Esophagus muscularis mucosa (tissue), 4 donors: Measurements from ENCODE around the gene UBA7.

ENCODE experiments used
- EP300 ChIP-seq: sonication (generic); formaldehyde crosslinking; IDR thresholded peaks from one replicate; pipeline ENCODE4 v1.6.1; 2017; ENCODE audit warnings: antibody characterized with exemption
- POLR2A ChIP-seq: fragments of 450-650 bp; IDR thresholded peaks from one replicate; pipeline ENCODE4 v1.6.1; 2017; ENCODE audit warnings: antibody characterized with exemption, moderate library complexity, mild to moderate bottlenecking, low read depth
- TF ChIP-seq, protein P1 (sequence below), 3 experiments: fragments of 200-600 bp in 2 of 3; fragments of 450-650 bp in 1 of 3; sonication (generic) in 2 of 3; IDR thresholded peaks; one replicate each; pipeline ENCODE4 v1.5.1; 2017 to 2019; ENCODE audit warnings: antibody characterized with exemption in 3 of 3, mild to moderate bottlenecking in 2 of 3, moderate library complexity in 1 of 3

DNA sequence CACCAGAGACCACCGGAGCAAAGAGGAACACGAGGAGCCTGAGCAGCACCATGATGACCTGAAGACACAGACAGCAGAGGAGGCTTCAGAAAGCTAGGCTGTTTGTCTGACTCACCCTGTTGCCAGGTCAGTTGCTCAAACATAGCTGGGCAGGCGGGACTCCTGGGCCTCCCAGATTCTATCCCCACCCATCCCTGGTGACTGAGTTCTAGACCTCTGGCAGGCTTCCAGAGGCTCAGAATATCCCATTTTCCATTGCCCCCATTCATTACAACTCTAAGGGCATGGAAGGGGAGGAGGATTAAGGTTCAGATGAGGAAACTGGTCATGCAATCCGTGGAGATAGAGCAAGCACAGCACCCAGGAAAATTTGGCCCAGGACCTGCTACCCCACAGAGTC is 14.0 kb downstream of the UBA7 start, which contains the start of gene CDHR4:
- TF ChIP-seq, protein P1, sequence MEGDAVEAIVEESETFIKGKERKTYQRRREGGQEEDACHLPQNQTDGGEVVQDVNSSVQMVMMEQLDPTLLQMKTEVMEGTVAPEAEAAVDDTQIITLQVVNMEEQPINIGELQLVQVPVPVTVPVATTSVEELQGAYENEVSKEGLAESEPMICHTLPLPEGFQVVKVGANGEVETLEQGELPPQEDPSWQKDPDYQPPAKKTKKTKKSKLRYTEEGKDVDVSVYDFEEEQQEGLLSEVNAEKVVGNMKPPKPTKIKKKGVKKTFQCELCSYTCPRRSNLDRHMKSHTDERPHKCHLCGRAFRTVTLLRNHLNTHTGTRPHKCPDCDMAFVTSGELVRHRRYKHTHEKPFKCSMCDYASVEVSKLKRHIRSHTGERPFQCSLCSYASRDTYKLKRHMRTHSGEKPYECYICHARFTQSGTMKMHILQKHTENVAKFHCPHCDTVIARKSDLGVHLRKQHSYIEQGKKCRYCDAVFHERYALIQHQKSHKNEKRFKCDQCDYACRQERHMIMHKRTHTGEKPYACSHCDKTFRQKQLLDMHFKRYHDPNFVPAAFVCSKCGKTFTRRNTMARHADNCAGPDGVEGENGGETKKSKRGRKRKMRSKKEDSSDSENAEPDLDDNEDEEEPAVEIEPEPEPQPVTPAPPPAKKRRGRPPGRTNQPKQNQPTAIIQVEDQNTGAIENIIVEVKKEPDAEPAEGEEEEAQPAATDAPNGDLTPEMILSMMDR (IDR thresholded peaks at IDR 0.05) = no peak
- no peak for TF ChIP-seq EP300
- no peak for TF ChIP-seq POLR2A
